ENCODE results near the gene RFC4. TPM values are rescaled to one million over a fixed set of nuclear protein-coding genes. Genes with fewer than 3 reads are reported as not detected.

The RFC4 gene
- total RNA-seq, 1 donor from 2014 or later: 23.5 TPM

GRCh38 chr3:186842426-186843038, 36.2 kb upstream of the RFC4 start, which contains the start of gene ADIPOQ:
Gene ADIPOQ (plus strand): TSS chr3:186842710. CDS start chr3:186853059, 10,349 bp downstream.
- Histone ChIP-seq H3K4me1 (ENCODE audit: control insufficient read depth in 3 of 3, insufficient read depth in 3 of 3, low read length in 3 of 3) (no peaks in the 10 kb centered on the region), H3K27me3 (ENCODE audit: control insufficient read depth in 3 of 3, insufficient read depth in 3 of 3, low read length in 3 of 3) (peaks cover 4 to 8% (median 4%) of the 10 kb centered on the region in 3 donors), H3K9me3 (ENCODE audit: control insufficient read depth in 3 of 3, low read length in 3 of 3) (no peaks in the 10 kb centered on the region), H3K36me3 (ENCODE audit: control insufficient read depth in 3 of 3, insufficient read depth in 3 of 3, low read length in 3 of 3) (no peaks in the 10 kb centered on the region), H3K27ac (ENCODE audit: low read depth, low read length) (no peak within 1 kb of the TSS), H3K4me3 (ENCODE audit: low read length in 3 of 3) (no peak within 1 kb of the TSS), H3K9ac (ENCODE audit: low read depth in 1 of 3, low read length in 3 of 3) (no peak within 1 kb of the TSS)

DNA sequence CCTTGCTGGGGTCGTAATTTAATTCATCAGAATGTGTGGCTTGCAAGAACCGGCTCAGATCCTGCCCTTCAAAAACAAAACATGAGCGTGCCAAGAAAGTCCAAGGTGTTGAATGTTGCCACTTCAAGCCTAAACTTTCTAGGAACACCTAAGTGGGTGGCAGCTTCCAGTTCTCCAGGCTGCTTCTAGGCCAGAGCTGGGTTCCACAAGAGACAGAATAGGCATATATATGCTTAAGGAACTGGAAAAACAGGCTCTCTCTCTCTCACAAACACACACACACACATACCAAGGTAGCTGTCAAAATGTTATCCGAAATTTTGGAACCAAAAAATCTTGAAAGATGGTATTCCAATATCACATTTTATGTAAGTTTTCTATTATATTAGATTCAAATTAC, 35.3 kb upstream of the RFC4 start:
- H3K27ac ChIP-seq (ENCODE audit: low read depth, low read length): no peak overlapping the region
- no peaks in the 10 kb centered on the region for H3K36me3 ChIP-seq (ENCODE audit: control insufficient read depth in 3 of 3, insufficient read depth in 3 of 3, low read length in 3 of 3)
- H3K9ac ChIP-seq (ENCODE audit: low read depth in 1 of 3, low read length in 3 of 3): no peak overlapping the region
- H3K4me1 ChIP-seq (ENCODE audit: control insufficient read depth in 3 of 3, insufficient read depth in 3 of 3, low read length in 3 of 3): no peaks in the 10 kb centered on the region
- no peaks in the 10 kb centered on the region for H3K9me3 ChIP-seq (ENCODE audit: control insufficient read depth in 3 of 3, low read length in 3 of 3)
- no peak overlapping the region for H3K4me3 ChIP-seq (ENCODE audit: low read length in 3 of 3)
- peaks cover 4 to 7% (median 4%) of the 10 kb centered on the region in 3 donors for H3K27me3 ChIP-seq (ENCODE audit: control insufficient read depth in 3 of 3, insufficient read depth in 3 of 3, low read length in 3 of 3)

DNA sequence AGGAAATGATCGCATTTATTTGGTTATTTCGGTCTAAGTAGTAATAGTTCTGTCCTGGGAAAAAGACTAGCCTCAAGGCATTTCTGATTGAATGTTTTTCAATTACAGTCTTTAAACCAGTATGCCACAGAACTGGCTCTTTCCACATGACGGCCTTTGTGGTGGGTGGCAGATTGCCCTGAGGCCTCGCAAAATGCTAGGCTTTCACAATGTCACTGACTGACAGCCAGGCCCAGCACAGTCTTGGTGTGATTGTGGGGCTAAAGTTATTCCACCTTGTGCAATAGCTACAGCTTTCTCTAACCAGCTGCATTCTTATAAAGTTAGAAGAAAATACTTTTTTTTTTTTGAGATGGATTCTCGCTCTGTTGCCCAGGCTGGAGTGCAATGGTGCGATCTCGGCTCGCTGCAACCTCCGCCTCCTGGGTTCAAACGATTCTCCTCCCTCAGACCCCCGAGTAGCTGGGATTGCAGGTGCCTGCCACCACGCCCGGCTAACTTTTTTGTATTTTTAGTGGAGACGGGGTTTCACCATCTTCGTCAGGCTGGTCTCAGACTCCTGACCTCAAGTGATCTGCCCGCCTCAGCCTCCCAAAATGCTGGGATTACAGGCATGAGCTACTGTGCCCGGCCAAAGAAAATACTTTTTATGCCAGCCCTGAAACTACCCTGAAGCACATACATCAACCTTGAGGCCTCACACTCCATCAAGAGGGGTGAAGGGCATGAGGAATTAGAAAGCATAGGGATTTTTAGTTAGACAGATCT, 33.8 kb upstream of the RFC4 start:
- Histone ChIP-seq H3K9ac (ENCODE audit: low read depth in 1 of 3, low read length in 3 of 3) (no peak overlapping the region), H3K4me3 (ENCODE audit: low read length in 3 of 3) (no peak overlapping the region), H3K27me3 (ENCODE audit: control insufficient read depth in 3 of 3, insufficient read depth in 3 of 3, low read length in 3 of 3) (peaks cover 0 to 4% (median 2%) of the 10 kb centered on the region in 3 donors), H3K9me3 (ENCODE audit: control insufficient read depth in 3 of 3, low read length in 3 of 3) (no peaks in the 10 kb centered on the region), H3K36me3 (ENCODE audit: control insufficient read depth in 3 of 3, insufficient read depth in 3 of 3, low read length in 3 of 3) (no peaks in the 10 kb centered on the region), H3K27ac (ENCODE audit: low read depth, low read length) (no peak overlapping the region), H3K4me1 (ENCODE audit: control insufficient read depth in 3 of 3, insufficient read depth in 3 of 3, low read length in 3 of 3) (no peaks in the 10 kb centered on the region)

- no peak overlapping the region for H3K27ac ChIP-seq (ENCODE audit: low read depth, low read length)
- no peak overlapping the region for H3K9ac ChIP-seq (ENCODE audit: low read depth in 1 of 3, low read length in 3 of 3)
- H3K9me3 ChIP-seq (ENCODE audit: control insufficient read depth in 3 of 3, low read length in 3 of 3): no peaks in the 10 kb centered on the region
- H3K4me1 ChIP-seq (ENCODE audit: control insufficient read depth in 3 of 3, insufficient read depth in 3 of 3, low read length in 3 of 3): peaks cover 0 to 3% (median 0%) of the 10 kb centered on the region in 3 donors
- no peak overlapping the region for H3K4me3 ChIP-seq (ENCODE audit: low read length in 3 of 3)
- H3K27me3 ChIP-seq (ENCODE audit: control insufficient read depth in 3 of 3, insufficient read depth in 3 of 3, low read length in 3 of 3): peaks cover 24 to 30% (median 26%) of the 10 kb centered on the region in 3 donors
- no peaks in the 10 kb centered on the region for H3K36me3 ChIP-seq (ENCODE audit: control insufficient read depth in 3 of 3, insufficient read depth in 3 of 3, low read length in 3 of 3)
Observed at GRCh38 chr3:186832276-186832675, 26.0 kb upstream of the RFC4 start.

DNA sequence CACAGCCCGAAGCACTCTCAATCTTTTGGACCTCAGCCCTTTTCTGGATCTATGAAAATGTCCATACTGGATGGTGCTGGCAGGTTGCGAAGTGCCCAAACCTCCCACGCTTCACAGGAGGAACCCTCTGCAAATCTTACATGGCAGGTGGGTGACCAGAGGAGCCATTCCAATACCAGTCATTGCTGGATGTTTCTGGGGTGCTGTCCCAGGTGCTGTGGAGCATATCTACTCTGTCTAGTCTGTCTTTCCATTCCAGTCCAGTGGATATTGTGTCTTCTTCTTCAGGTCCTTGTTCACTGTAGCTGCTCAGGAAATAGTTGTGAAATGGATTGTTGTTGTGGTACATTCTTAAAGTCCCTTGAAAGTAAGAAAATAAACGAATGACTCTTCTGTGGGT, 25.5 kb upstream of the RFC4 start:
- Histone ChIP-seq H3K4me1 (ENCODE audit: control insufficient read depth in 3 of 3, insufficient read depth in 3 of 3, low read length in 3 of 3) (peaks cover 0 to 3% (median 0%) of the 10 kb centered on the region in 3 donors), H3K27me3 (ENCODE audit: control insufficient read depth in 3 of 3, insufficient read depth in 3 of 3, low read length in 3 of 3) (peaks cover 24 to 30% (median 26%) of the 10 kb centered on the region in 3 donors), H3K27ac (ENCODE audit: low read depth, low read length) (no peak overlapping the region), H3K9ac (ENCODE audit: low read depth in 1 of 3, low read length in 3 of 3) (no peak overlapping the region), H3K4me3 (ENCODE audit: low read length in 3 of 3) (no peak overlapping the region), H3K36me3 (ENCODE audit: control insufficient read depth in 3 of 3, insufficient read depth in 3 of 3, low read length in 3 of 3) (no peaks in the 10 kb centered on the region), H3K9me3 (ENCODE audit: control insufficient read depth in 3 of 3, low read length in 3 of 3) (no peaks in the 10 kb centered on the region)

GRCh38 chr3:186828340-186828739, 22.1 kb upstream of the RFC4 start:
- Histone ChIP-seq H3K27me3 (ENCODE audit: control insufficient read depth in 3 of 3, insufficient read depth in 3 of 3, low read length in 3 of 3) (peaks cover 49 to 56% (median 50%) of the 10 kb centered on the region in 3 donors), H3K9me3 (ENCODE audit: control insufficient read depth in 3 of 3, low read length in 3 of 3) (no peaks in the 10 kb centered on the region), H3K4me1 (ENCODE audit: control insufficient read depth in 3 of 3, insufficient read depth in 3 of 3, low read length in 3 of 3) (peaks cover 7 to 15% (median 8%) of the 10 kb centered on the region in 3 donors), H3K4me3 (ENCODE audit: low read length in 3 of 3) (no peak overlapping the region), H3K27ac (ENCODE audit: low read depth, low read length) (no peak overlapping the region), H3K36me3 (ENCODE audit: control insufficient read depth in 3 of 3, insufficient read depth in 3 of 3, low read length in 3 of 3) (no peaks in the 10 kb centered on the region), H3K9ac (ENCODE audit: low read depth in 1 of 3, low read length in 3 of 3) (no peak overlapping the region)

DNA sequence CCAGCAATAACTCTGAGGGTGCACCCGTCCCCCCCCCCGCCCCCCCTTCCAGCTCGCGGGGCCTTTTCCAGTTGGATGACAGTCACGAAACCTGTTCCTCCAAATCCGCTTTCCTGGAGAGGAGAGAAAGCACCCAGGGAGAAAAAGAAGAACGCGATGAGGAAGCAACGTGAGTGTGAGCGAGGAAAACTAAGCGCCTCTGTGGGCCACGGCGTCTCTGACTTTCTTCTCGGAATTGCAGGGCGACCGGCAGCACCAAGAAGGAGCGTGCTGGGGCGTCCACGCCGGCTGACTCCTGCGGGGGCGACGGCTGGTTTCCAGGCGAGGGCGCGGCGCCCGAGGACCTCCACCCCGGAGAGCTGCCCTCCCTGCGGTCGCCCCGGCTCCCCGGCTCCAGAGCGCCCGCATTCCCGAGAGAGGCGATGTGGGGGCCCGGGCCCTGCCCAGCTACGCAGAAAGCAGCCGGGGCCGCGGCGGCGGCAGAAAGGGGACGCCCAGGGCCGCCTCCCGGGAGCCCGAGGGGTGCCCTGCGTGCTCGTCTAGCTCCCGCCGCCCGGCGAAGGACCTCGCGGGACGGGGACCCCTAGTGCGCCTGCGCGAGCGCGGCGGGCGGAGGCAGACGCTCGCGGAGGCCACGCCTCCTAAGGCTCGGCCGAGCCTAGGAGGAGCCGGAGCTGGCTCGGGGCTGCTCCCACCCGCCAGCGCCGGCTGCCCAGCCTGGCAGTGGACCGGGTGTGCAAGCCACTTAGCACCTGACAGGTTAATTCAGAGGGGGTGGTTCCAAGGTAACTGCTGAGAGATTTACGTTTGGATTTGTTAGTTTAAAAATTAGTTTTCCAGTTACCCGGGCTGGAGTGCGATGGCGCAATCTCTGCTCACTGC, 20.9 kb upstream of the RFC4 start:
- peak overlapping the region; percentile 63 to 71 (median 70) for H3K4me3 ChIP-seq (ENCODE audit: low read length in 3 of 3)
- peaks cover 7 to 15% (median 8%) of the 10 kb centered on the region in 3 donors for H3K4me1 ChIP-seq (ENCODE audit: control insufficient read depth in 3 of 3, insufficient read depth in 3 of 3, low read length in 3 of 3)
- no peaks in the 10 kb centered on the region for H3K9me3 ChIP-seq (ENCODE audit: control insufficient read depth in 3 of 3, low read length in 3 of 3)
- H3K27me3 ChIP-seq (ENCODE audit: control insufficient read depth in 3 of 3, insufficient read depth in 3 of 3, low read length in 3 of 3): peaks cover 44 to 53% (median 53%) of the 10 kb centered on the region in 3 donors
- no peak overlapping the region for H3K27ac ChIP-seq (ENCODE audit: low read depth, low read length)
- no peaks in the 10 kb centered on the region for H3K36me3 ChIP-seq (ENCODE audit: control insufficient read depth in 3 of 3, insufficient read depth in 3 of 3, low read length in 3 of 3)
- H3K9ac ChIP-seq (ENCODE audit: low read depth in 1 of 3, low read length in 3 of 3): peak overlapping the region; percentile 20 to 78 (median 45)

DNA sequence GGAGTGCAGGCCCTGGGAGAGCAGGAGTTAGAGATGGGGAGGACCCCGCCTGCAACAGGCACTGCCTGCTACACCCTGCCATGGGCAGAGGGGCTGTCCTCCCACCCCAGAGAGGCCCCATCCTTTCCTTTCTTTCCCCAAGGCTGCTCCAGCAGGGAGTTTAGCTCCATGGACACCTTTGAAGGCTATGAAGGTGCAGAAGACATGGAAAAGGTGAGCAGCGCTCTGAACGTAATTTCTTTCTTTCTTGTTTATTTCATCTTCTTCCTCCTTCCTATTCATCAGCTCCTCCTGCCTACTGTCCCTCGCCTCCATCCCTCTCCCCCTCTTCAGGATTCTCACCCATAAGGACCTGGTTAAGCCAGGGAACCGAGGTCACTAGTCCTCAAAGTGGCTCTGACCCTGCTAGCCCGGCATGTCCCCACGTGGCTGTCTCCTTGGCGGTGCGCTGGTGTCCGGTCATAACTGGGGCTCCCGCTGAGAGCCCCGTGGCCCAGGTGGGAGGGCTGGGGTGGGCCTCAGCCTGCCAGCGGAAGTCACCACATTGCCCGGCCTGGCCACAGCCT, 20.2 kb upstream of the RFC4 start:
- no peaks in the 10 kb centered on the region for H3K36me3 ChIP-seq (ENCODE audit: control insufficient read depth in 3 of 3, insufficient read depth in 3 of 3, low read length in 3 of 3)
- H3K9me3 ChIP-seq (ENCODE audit: control insufficient read depth in 3 of 3, low read length in 3 of 3): no peaks in the 10 kb centered on the region
- H3K27ac ChIP-seq (ENCODE audit: low read depth, low read length): no peak overlapping the region
- peaks cover 40 to 49% (median 49%) of the 10 kb centered on the region in 3 donors for H3K27me3 ChIP-seq (ENCODE audit: control insufficient read depth in 3 of 3, insufficient read depth in 3 of 3, low read length in 3 of 3)
- peaks cover 7 to 15% (median 8%) of the 10 kb centered on the region in 3 donors for H3K4me1 ChIP-seq (ENCODE audit: control insufficient read depth in 3 of 3, insufficient read depth in 3 of 3, low read length in 3 of 3)
- no peak overlapping the region for H3K9ac ChIP-seq (ENCODE audit: low read depth in 1 of 3, low read length in 3 of 3)
- peak overlapping the region in 2 of 3 donors; percentile 12 to 71 for H3K4me3 ChIP-seq (ENCODE audit: low read length in 3 of 3)

GRCh38 chr3:186825872-186826409, 19.7 kb upstream of the RFC4 start:
- H3K9me3 ChIP-seq (ENCODE audit: control insufficient read depth in 3 of 3, low read length in 3 of 3): no peaks in the 10 kb centered on the region
- H3K27me3 ChIP-seq (ENCODE audit: control insufficient read depth in 3 of 3, insufficient read depth in 3 of 3, low read length in 3 of 3): peaks cover 40 to 46% (median 44%) of the 10 kb centered on the region in 3 donors
- peaks cover 7 to 15% (median 8%) of the 10 kb centered on the region in 3 donors for H3K4me1 ChIP-seq (ENCODE audit: control insufficient read depth in 3 of 3, insufficient read depth in 3 of 3, low read length in 3 of 3)
- no peak overlapping the region for H3K27ac ChIP-seq (ENCODE audit: low read depth, low read length)
- no peak overlapping the region for H3K9ac ChIP-seq (ENCODE audit: low read depth in 1 of 3, low read length in 3 of 3)
- peak overlapping the region in 1 of 3 donors; percentile 12 for H3K4me3 ChIP-seq (ENCODE audit: low read length in 3 of 3)
- no peaks in the 10 kb centered on the region for H3K36me3 ChIP-seq (ENCODE audit: control insufficient read depth in 3 of 3, insufficient read depth in 3 of 3, low read length in 3 of 3)

Measured in skeletal muscle tissue (tissue), 4 donors.